Measurements from ENCODE around the gene ERCC1.

DNA sequence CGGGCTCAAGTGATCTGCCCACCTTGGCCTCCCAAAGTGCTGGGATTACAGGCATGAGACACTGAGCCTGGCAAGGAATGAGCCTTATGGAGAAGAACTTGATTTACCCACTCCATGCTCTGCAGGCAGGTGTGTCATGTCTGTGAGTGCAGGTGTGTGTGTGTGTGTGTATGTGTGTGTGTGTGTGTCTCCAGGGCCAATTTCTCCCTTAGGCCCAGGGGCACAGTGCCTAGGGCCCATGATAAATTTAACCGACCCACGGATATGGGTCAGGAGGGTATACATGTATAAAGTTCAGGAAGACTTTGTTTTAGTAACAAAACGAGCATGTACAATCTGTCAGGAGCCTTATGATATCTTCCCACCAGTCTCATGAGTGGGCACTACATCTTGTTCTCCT lies 39.5 kb upstream of the ERCC1 start:
- TF ChIP-seq, protein P1, sequence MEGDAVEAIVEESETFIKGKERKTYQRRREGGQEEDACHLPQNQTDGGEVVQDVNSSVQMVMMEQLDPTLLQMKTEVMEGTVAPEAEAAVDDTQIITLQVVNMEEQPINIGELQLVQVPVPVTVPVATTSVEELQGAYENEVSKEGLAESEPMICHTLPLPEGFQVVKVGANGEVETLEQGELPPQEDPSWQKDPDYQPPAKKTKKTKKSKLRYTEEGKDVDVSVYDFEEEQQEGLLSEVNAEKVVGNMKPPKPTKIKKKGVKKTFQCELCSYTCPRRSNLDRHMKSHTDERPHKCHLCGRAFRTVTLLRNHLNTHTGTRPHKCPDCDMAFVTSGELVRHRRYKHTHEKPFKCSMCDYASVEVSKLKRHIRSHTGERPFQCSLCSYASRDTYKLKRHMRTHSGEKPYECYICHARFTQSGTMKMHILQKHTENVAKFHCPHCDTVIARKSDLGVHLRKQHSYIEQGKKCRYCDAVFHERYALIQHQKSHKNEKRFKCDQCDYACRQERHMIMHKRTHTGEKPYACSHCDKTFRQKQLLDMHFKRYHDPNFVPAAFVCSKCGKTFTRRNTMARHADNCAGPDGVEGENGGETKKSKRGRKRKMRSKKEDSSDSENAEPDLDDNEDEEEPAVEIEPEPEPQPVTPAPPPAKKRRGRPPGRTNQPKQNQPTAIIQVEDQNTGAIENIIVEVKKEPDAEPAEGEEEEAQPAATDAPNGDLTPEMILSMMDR (IDR thresholded peaks at IDR 0.05): no peak
- TF ChIP-seq EP300 (IDR thresholded peaks at IDR 0.05) (no peak), POLR2AphosphoS5 (IDR thresholded peaks at IDR 0.05) (no peak), POLR2A (IDR thresholded peaks at IDR 0.05) (no peak)
